Measurements from ENCODE around the gene EPS8.

DNA sequence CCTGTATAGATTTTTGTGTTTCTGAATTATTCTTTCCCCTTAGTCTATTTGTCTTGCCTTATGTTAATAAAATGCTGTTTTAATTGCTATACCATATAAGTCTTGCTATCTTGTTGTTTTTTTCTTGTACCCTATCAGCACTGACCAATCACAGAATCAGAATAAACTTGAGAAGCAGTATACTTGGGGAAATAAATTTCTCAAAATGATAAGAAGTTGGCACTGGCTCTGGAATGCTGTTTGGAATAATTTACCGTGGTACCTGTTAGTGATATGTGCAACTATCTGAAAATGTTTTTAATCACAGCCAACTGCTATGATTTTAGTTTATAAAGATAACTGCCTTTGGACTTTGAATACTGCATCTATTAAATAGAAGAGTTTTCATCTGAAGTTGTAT is 37.9 kb upstream of the EPS8 start:
- TF ChIP-seq POLR2A (IDR thresholded peaks at IDR 0.05; ENCODE audit: low read depth) (no peak), EP300 (IDR thresholded peaks at IDR 0.05) (no peak), POLR2AphosphoS5 (IDR thresholded peaks at IDR 0.05) (no peak)
- TF ChIP-seq, protein P1, sequence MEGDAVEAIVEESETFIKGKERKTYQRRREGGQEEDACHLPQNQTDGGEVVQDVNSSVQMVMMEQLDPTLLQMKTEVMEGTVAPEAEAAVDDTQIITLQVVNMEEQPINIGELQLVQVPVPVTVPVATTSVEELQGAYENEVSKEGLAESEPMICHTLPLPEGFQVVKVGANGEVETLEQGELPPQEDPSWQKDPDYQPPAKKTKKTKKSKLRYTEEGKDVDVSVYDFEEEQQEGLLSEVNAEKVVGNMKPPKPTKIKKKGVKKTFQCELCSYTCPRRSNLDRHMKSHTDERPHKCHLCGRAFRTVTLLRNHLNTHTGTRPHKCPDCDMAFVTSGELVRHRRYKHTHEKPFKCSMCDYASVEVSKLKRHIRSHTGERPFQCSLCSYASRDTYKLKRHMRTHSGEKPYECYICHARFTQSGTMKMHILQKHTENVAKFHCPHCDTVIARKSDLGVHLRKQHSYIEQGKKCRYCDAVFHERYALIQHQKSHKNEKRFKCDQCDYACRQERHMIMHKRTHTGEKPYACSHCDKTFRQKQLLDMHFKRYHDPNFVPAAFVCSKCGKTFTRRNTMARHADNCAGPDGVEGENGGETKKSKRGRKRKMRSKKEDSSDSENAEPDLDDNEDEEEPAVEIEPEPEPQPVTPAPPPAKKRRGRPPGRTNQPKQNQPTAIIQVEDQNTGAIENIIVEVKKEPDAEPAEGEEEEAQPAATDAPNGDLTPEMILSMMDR (IDR thresholded peaks at IDR 0.05), result no peak
